K562 (cell line): ENCODE data around the gene TRIM26.

Source experiments
- CHD1 ChIP-seq: fragments of 200-600 bp; sonication (generic); IDR thresholded peaks from one replicate; pipeline ENCODE4 v1.6.1; 2012; ENCODE audit warnings: mild to moderate bottlenecking, moderate library complexity, low read length, inconsistent platforms
- EGR1 ChIP-seq: fragments of 450-650 bp; conservative IDR thresholded peaks from 2 replicates; pipeline ENCODE4 v1.6.1; 2017; ENCODE audit warnings: mild to moderate bottlenecking
- IFI16 ChIP-seq: fragments of 250-450 bp; sonication (Bioruptor Pico); IDR thresholded peaks from 2 replicates; pipeline ENCODE4 v2.1.2; 2022; ENCODE audit warnings: mild to moderate bottlenecking, inconsistent platforms
- MCM7 ChIP-seq, 2 experiments: fragments of 450-650 bp; IDR thresholded peaks; 2 replicates each; pipeline ENCODE4 v1.6.1; 2016 to 2018
- NONO ChIP-seq, 2 experiments: fragments of 200-400 bp in 1 of 2; fragments of 450-650 bp in 1 of 2; formaldehyde crosslinking in 1 of 2; IDR thresholded peaks; 2 replicates each; pipeline ENCODE4 v1.6.1; 2017; ENCODE audit warnings: low read depth in 2 of 2, mild to moderate bottlenecking in 2 of 2, moderate library complexity in 2 of 2, low read length in 1 of 2
- POLR2A ChIP-seq: fragments of 450-650 bp; conservative IDR thresholded peaks from 2 replicates; pipeline ENCODE4 v1.6.1; 2016
- SETDB1 ChIP-seq: IDR thresholded peaks from one replicate; pipeline ENCODE4 v1.6.1; 2012; ENCODE audit warnings: low read length, control low read depth, inconsistent platforms
- YY1 ChIP-seq, 3 experiments: IDR thresholded peaks; 2 replicates each; pipeline ENCODE4 v1.6.1; 2011; ENCODE audit warnings: low read length in 2 of 3, mild to moderate bottlenecking in 2 of 3, moderate library complexity in 2 of 3, borderline replicate concordance in 1 of 3, control low read depth in 1 of 3, low read depth in 1 of 3; ENCODE audit not compliant: insufficient read depth in 3 of 3, insufficient replicate concordance in 2 of 3, control insufficient read depth in 1 of 3, insufficient read length in 1 of 3; ENCODE audit errors: extremely low read depth in 1 of 3
- ZBTB7A ChIP-seq: IDR thresholded peaks from 2 replicates; pipeline ENCODE4 v1.6.1; 2011; ENCODE audit warnings: low read depth, mild to moderate bottlenecking, low read length, moderate library complexity, borderline replicate concordance; ENCODE audit not compliant: control insufficient read depth
- TF ChIP-seq, protein P1 (sequence below): sonication (generic); formaldehyde crosslinking; IDR thresholded peaks from 2 replicates; pipeline ENCODE4 v1.8.0; 2022; ENCODE audit warnings: mild to moderate bottlenecking, missing genetic modification reagents
- TF ChIP-seq, protein P2 (sequence below): fragments of 450-650 bp; IDR thresholded peaks from one replicate; pipeline ENCODE4 v1.6.1; 2018; ENCODE audit warnings: mild to moderate bottlenecking, moderate library complexity; ENCODE audit not compliant: partially characterized antibody

DNA sequence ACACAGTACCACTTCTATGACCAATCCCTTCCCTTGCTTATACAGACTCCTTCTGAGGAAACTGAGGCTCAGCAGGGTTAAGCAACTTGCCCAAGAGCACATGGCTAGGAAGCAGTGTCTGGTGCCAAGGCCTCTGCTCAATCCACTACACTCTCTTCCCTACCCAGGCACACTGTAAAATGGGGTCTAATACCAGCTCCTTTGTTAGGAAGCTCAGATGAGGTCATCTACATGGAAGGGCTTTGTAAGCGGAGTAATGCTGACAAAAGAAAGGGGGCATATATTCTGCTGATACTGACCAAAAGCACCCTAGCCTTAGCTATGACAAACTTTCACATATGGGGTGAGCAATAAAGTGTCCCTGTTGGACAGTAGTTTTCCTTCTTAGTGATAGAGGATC lies 9.1 kb downstream of the TRIM26 start:
- TF ChIP-seq SETDB1 (no peak), CHD1 (no peak), YY1 (IDR thresholded peaks at IDR 0.05; ENCODE audit: borderline replicate concordance in 1 of 3, control insufficient read depth in 1 of 3, extremely low read depth in 1 of 3, insufficient read depth in 3 of 3, insufficient read length in 1 of 3, insufficient replicate concordance in 2 of 3, low read depth in 1 of 3, low read length in 2 of 3) (no peak), NONO (IDR thresholded peaks at IDR 0.05; ENCODE audit: low read depth in 2 of 2, low read length in 1 of 2) (no peak), IFI16 (CRISPR knock-in tag) (no peak), POLR2A (no peak), EGR1 (no peak), MCM7 (IDR thresholded peaks at IDR 0.05) (no peak), ZBTB7A (no peak)
- TF ChIP-seq, protein P1, sequence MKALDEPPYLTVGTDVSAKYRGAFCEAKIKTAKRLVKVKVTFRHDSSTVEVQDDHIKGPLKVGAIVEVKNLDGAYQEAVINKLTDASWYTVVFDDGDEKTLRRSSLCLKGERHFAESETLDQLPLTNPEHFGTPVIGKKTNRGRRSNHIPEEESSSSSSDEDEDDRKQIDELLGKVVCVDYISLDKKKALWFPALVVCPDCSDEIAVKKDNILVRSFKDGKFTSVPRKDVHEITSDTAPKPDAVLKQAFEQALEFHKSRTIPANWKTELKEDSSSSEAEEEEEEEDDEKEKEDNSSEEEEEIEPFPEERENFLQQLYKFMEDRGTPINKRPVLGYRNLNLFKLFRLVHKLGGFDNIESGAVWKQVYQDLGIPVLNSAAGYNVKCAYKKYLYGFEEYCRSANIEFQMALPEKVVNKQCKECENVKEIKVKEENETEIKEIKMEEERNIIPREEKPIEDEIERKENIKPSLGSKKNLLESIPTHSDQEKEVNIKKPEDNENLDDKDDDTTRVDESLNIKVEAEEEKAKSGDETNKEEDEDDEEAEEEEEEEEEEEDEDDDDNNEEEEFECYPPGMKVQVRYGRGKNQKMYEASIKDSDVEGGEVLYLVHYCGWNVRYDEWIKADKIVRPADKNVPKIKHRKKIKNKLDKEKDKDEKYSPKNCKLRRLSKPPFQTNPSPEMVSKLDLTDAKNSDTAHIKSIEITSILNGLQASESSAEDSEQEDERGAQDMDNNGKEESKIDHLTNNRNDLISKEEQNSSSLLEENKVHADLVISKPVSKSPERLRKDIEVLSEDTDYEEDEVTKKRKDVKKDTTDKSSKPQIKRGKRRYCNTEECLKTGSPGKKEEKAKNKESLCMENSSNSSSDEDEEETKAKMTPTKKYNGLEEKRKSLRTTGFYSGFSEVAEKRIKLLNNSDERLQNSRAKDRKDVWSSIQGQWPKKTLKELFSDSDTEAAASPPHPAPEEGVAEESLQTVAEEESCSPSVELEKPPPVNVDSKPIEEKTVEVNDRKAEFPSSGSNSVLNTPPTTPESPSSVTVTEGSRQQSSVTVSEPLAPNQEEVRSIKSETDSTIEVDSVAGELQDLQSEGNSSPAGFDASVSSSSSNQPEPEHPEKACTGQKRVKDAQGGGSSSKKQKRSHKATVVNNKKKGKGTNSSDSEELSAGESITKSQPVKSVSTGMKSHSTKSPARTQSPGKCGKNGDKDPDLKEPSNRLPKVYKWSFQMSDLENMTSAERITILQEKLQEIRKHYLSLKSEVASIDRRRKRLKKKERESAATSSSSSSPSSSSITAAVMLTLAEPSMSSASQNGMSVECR (CRISPR knock-in tag): no peak
- TF ChIP-seq, protein P2, sequence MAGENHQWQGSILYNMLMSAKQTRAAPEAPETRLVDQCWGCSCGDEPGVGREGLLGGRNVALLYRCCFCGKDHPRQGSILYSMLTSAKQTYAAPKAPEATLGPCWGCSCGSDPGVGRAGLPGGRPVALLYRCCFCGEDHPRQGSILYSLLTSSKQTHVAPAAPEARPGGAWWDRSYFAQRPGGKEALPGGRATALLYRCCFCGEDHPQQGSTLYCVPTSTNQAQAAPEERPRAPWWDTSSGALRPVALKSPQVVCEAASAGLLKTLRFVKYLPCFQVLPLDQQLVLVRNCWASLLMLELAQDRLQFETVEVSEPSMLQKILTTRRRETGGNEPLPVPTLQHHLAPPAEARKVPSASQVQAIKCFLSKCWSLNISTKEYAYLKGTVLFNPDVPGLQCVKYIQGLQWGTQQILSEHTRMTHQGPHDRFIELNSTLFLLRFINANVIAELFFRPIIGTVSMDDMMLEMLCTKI: no peak
